NCI-H187 treated with DMSO at 0.1 percent for 48 hours (cell line): ENCODE data around the gene STUB1.

ENCODE experiments used
- DNase-seq: peaks from one replicate; lab custom pipeline; 2025; lab: John Stamatoyannopoulos, UW

The STUB1 gene

DNA sequence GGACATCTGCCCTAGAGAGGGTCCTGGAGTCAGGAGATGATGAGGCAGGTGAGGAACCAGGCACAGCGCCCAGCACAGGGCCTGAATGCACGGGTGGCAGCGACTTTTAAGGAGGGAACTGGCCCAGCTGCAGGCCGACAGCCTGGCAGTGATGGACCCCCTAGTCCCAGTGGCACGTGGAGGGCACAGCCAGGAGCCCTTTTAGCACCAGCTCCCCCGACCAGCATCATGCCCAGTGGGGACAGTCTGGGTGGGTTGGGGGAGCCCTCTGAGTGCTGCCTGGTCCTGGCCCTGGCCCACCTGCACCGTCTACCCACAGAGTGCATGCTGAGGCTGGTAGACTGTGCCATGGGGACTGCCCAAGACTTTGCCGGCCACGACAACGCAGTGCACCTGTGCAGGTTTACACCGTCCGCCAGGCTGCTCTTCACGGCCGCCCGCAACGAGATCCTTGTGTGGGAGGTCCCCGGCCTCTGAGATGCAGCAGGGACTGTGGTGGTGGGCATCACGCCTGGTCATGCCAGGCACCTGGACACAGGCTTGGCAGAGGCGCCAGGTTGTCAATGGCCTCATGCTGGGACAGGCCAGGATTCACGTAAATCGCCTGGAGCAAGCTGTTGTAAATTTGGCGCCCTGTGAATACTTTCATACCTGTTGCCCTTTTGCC is 13.0 kb upstream of the STUB1 start:
- no peak for DNase-seq

DNA sequence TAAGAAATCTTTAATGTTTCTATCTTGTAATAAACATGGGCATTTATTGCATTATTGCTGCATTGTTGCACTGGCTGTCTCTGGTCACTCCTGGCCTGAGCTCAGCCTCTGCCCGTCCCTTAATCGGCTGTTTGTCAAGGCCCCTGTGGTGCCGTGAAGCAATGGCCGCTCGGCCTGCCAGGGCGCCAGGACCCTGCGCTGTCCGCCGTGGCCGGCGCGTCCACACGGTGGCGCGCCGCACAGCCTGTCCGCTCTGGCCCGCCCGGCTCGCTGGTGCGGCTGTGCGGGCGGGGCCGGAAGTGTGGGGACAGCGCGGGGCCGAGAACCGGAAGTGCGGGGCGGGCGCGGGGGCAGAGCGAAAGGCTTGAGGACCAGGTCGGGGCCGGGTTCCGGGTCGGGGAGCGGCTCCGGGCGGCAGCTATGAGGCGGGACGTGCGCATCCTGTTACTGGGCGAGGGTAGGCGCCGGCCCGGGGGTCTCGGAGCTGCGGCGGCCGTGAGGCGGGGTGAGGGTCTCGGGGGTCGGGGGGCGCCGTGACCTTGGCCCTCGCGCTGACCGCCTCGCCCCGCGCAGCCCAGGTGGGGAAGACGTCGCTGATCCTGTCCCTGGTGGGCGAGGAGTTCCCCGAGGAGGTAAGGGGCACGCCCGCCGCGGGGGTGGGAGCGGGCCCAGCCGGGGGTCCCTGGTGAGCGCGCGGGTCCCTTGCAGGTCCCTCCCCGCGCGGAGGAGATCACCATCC is 12.3 kb upstream of the STUB1 start, which contains the start of gene RHOT2:
RHOT2 (plus strand) TSS at position 353 of the 739 bp plus-strand sequence; CDS start at position 421, 68 bp downstream.
- peak; percentile 83 for DNase-seq

DNA sequence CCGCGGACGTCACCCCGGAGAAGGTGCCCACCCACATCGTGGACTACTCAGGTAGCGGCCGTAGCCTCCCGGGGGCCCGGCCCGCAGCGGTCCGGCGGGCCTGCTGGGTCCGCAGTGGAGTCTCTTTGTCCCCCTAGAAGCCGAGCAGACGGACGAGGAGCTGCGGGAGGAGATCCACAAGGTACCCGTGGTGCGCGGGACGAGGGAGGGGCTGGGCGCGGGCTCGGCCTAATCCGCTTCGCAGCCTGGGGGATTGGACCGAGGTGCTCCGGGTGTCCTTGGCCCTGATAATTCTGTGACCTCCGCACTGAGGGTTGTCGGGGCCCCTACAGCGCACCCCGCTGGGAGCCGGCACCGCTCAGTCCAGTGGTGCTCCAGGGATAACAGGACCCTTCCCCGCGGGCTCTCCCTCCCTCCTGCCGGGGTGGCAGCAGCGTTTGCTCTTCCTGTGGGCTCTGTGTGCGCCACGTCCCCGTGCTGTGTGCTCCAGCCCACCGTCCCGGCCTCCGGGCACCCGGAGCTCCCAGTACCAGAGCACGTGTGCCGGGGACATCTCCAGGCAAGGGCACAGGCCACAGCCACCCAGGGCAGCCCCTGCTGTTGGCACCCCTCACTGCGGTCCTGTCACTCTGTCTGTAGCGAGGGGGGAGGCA is 11.6 kb upstream of the STUB1 start:
- DNase-seq: no peak

DNA sequence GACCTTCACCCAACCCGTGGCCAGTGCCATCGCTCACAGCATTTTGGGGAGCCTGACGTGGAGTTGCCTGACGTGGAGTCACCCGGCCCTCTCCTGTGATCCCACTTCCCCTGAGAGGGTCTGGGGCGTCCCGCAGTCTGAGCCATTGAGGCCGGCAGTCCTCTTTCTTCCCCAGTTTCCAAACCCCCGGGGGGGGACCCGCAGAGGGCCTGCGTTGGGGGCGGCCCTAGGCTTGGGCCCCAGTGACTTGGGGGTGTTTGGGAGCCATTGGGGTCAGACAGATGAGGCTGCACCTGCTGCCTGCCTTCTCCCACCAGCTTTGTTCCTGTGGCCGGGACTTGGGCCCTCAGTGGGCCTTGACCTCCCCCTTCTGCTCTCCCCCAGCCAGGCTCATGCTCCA is 10.5 kb upstream of the STUB1 start:
- DNase-seq: no peak

DNA sequence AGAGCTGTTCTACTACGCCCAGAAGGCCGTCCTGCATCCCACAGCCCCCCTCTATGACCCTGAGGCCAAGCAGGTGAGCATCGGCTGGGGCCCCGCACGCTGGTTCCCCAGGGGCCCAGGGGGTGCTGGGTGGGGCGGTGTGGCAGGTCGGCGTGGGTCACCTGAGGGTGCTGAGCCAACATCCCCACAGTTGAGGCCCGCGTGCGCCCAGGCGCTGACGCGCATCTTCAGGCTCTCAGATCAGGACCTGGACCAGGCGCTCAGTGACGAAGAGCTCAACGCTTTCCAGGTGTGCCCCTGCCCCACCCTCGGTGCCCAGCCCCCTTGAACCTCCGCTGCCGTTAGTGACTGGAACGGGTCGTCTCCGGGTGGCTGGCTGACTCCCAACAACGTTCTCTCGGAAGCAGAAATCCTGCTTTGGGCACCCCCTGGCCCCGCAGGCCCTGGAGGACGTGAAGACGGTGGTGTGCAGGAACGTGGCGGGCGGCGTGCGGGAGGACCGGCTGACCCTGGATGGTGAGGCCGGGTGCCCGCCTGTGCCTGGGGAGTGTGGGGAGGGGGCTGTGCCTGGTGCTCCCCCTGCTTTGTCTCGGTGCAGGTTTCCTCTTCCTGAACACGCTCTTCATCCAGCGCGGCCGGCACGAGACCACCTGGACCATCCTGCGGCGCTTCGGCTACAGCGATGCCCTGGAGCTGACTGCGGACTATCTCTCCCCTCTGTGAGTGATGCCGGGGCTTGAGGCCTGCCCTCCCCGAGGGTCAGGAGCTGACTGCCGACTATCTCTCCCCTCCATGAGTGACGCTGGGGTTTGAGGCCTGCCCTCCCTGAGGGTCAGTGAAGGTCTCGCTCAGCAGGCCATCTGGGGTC is 9.5 kb upstream of the STUB1 start:
- DNase-seq: no peak

DNA sequence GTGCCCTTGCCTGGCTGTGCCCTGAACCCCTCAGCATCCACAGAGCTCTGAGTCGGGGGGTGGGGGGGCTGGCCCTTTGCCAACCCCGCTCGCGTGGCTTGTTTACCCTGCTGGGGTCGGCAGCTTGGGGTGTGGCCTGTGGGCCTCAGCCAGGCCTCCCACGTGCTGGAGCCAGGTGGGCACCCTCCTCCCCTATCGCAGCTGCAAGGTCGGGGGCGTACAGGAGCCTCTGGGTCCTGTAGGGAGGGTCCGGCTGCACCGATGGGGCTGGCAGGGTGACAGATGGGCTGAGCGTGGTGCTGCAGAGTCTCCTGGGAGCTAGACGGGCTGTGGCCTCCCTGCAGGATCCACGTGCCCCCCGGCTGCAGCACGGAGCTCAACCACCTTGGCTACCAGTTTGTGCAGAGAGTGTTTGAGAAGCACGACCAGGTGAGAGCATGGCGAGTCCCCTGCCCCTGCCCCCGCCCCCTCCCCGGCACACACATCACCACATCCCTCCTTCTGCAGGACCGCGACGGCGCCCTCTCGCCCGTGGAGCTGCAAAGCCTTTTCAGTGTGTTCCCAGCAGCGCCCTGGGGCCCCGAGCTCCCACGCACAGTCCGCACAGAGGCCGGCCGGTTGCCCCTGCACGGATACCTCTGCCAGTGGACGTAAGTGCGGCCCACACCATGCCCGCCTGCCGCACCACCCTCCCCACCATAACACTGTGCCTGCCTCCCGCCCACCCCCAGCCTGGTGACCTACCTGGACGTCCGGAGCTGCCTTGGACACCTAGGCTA is 8.7 kb upstream of the STUB1 start:
- DNase-seq: no peak

DNA sequence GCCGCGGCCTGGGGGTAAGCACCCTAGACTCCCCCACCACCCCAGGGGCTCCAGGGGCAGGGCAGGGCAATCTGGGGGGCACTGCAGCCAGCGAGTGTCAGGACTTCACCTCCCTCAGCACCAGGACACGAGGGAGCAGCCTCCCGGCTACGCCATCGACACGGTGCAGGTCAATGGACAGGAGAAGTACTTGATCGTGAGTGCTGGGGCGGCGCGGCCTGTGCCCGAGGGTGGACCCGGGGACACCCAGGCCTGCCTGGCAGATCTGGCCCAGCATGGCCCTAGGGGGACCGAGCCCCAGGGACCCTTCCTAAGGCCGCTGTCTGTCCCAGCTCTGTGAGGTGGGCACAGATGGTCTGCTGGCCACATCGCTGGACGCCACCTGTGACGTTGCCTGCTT is 7.8 kb upstream of the STUB1 start:
- no peak for DNase-seq

DNA sequence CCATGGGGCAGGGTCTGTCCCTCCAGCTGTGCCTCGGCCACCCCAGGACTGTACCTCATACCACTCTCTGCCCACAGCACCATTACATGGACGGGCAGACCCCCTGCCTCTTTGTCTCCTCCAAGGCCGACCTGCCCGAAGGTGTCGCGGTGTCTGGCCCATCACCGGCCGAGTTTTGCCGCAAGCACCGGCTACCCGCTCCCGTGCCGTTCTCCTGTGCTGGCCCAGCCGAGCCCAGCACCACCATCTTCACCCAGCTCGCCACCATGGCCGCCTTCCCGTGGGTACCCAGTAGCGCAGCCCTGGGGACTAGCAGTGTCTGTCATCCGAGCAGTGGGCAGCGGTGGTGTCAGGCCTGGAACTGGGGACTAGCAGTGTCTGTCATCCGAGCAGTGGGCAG is 7.4 kb upstream of the STUB1 start:
- no peak for DNase-seq

DNA sequence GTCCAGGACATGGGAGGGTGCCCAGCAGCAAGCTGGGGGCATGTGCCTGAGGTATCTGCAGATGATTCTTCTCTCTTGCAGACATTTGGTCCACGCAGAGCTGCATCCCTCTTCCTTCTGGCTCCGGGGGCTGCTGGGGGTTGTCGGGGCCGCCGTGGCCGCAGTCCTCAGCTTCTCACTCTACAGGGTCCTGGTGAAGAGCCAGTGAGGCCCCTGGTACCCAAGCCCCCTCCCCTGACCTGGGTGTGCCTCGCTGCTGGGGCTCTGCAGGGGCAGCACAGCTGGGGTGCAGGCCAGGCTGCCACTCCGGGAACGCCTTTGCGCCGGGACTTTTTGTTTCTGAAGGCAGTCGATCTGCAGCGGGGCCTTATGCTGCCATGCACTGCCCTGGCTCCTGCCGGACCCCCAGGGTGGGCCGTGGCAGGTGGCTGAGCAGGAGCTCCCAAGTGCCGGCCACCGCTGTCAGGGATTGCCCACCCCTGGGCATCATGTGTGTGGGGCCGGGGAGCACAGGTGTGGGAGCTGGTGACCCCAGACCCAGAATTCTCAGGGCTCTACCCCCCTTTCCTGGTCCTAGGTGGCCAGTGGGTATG is 6.7 kb upstream of the STUB1 start:
- no peak for DNase-seq

DNA sequence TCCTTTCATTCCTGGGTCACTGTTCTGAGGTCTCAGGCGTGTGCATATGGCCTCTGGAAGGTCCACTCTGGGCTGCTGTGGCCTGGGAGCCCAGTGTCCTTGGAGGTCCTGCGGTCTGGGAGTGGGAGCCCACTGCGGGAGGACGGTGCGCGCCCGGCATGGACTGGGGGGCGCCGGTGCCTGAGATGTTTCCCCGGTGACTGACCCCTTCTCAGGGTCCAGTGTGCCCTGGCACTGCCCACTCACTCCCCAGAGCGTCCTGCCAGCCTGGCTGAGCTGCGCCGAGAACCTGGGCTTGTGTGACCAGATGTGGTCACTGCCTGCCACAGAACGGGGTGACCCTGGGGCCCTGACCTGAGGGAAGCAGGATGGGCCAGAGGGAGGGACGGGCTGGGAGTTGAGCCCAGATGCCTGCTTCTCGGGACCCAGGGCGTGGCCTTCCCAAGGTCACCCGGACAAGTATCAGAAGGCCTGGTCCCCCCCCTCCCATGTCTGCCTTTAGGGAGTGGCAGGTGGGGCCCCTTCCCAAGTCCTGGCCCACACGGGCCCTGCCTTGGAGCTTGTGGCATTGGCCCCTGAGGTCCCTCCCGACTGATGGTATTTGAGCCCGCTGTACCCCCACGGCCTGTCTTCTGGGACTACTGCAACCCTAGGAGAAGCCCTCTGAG is 5.9 kb upstream of the STUB1 start:
- no peak for DNase-seq

DNA sequence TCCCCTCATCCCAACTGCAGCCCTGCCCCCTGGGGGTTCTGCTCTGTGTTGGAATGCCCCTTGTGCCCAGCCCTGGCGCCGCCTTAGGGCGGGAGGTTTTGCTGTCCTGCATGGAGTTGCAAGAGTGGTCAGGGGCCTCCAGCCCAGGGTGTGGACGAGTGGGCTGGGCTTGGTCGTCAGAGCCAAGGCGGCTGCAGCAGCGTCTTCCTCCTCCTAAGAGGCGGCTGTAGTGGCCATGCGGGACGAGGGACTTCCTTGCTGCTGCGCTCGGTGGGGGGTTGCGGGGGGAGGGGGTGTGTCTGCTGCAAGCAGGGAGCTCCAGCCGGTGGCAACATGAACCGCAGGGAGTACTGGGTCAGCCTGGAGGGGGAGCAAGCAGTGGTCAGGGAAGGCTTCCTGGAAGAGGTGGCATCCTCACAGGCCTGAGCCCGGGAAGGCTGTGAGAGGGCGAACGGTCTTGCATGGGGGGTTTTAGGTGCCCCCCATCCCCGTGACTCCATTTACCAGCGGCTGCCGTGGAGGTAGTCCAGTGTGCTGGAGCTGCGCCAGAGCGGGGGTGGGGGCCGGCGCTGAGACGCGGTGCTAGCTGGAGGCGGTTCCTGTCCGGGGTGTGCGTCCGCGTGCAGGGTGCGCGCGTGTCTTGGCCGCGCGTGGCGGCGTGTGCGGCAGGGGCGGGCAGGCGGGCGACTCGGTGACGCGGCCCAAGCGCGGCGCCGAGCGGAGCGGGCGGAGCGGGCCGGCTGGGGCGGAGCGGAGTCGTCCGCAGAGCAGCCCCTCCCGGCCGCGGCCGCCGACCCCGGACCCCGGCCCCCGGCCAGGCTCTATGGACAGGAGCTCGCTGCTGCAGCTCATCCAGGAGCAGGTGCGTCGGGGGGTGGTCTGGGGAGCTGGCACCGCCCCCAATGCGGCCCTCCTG is 5.0 kb upstream of the STUB1 start, which contains the start of gene RHBDL1:
RHBDL1 (plus strand) TSS at position 704 of the 916 bp plus-strand sequence; CDS start at position 824, 120 bp downstream.
- no peak for DNase-seq

DNA sequence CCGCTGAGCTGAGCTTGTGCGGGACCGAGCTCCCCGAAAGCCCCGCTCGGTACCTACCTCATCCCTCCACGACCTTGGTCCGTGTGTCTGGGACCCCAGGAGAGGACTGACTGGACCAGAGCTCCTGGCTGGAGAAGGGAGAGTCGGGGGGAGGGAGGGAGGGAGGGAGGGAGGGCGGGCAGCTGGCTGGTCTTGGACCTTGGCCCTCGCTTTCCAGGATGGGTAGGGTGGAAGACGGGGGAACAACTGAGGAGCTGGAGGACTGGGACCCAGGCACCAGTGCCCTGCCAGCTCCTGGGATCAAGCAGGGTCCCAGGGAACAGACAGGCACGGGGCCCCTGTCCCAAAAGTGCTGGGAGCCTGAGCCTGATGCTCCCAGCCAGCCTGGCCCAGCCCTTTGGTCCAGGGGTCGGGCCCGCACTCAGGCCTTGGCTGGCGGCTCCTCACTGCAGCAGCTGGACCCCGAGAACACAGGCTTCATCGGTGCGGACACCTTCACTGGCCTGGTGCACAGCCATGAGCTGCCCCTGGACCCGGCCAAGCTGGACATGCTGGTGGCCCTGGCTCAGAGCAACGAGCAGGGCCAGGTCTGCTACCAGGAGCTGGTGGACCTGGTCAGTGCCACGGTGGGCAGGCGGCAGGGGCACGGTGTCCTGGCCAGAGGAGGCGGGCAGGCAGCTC is 4.2 kb upstream of the STUB1 start:
- no peak for DNase-seq

DNA sequence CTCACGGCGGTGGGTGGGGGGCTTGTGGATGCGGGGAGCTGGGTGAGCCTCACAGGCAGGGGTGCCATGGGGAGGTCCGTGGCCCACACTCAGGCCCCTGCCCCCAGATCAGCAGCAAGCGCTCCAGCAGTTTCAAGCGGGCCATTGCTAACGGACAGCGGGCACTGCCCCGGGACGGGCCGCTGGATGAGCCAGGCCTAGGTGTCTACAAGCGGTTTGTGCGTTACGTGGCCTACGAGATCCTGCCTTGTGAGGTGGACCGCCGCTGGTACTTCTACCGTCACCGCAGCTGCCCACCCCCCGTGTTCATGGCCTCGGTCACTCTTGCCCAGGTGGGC is 3.7 kb upstream of the STUB1 start:
- no peak for DNase-seq

DNA sequence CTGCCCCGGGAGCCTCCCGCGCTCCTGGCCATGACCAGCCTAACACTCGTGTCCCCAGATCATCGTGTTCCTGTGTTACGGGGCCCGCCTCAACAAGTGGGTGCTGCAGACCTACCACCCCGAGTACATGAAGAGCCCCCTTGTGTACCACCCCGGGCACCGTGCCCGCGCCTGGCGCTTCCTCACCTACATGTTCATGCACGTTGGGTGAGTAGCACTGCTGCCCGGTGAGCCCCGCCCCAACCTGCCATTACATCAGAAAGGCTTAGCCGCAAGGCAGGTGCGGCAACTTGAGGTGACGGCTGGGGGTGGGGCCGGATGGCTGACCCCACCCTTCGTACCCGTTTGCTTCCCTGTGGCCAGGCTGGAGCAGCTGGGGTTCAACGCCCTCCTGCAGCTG is 3.3 kb upstream of the STUB1 start:
- peak; percentile 72 for DNase-seq

DNA sequence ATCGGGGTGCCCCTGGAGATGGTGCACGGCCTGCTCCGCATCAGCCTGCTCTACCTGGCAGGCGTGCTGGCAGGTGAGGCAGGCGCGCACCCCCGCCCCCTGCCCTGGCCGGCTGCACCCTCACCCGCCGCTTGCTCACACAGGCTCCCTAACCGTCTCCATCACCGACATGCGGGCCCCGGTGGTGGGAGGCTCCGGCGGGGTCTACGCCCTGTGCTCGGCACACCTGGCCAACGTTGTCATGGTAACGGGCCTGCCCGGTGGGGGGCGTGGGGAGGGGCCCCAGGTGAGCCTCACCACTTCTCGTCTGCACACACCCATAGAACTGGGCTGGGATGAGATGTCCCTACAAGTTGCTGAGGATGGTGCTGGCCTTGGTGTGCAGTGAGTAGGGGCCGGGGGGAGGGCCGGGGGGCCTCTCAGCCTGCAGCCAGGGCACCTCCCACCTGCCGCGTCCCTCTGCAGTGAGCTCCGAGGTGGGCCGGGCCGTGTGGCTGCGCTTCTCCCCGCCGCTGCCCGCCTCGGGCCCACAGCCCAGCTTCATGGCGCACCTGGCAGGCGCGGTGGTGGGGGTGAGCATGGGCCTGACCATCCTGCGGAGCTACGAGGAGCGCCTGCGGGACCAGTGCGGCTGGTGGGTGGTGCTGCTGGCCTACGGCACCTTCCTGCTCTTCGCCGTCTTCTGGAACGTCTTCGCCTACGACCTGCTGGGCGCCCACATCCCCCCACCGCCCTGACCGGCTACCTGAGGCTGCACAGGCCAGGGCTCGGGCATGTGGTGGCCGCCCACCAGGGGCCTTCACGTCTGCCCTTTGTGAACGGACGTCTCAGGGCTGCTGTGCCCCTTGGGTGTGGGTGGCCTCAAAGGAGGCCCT is 2.7 kb upstream of the STUB1 start:
- DNase-seq: peak; percentile 17

DNA sequence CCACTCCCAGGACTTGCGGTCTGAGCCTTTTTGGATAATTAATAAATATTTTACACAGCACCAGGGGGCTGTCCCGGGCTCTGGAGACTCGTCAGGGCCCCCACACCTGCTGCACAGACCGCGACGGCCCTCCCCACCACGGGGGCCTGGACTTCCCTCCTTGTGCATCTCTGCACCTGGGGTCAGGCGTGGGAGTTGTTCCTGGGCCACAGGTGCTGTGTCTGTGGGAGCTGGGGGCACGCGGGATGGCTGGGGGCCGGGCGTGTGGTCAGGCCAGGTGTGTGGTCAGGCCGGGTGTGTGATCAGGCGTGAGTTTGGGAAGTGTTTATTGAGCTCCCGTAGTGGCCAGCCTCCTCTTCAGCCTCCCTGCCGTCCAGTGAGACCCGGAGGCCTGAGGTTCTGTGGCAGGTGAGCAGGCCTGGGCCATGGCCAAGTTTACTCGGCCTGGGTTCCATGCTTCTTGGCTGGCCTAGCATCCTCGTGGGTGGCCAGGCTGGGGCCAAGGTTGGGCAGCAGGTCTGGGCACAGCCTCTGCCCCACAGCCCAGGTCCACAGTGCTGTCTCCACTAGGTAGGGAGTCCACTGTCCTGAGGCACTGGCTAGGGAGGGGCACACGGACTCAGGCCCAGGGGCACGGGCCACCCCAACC is 1.9 kb upstream of the STUB1 start:
- no peak for DNase-seq
